ENCODE data around the gene UQCR11. TPM values are rescaled to one million over a fixed set of nuclear protein-coding genes. Genes with fewer than 3 reads are reported as not detected.

UQCR11 gene
- total RNA-seq, 1 donor from 2014 or later, result 195 TPM

DNA sequence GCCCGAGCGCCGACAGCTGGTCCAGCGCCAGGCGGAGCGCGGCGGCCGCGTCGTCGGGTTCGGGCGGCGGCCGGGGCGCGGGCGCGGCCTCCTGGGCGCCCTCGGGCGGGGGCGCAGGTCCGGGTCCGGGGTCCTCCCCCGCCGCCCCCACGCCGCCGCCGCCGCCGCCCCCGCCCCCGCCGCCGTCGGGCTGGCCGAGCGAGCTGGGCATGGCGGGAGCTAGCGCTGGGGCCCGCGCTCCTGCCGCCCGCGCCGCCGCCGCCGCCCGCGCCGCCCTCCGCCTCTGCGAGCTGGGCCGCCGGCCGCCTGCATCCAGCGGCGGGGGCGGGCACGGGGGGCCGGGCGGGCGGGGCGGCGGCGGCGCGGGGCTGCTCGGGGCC lies 37.4 kb downstream of the UQCR11 start:
- no peaks in the 10 kb centered on the region for H3K9me3 Mint-ChIP-seq
- peaks cover 5% of the 10 kb centered on the region for H3K4me1 Mint-ChIP-seq
- no peak for DNase-seq
- intact Hi-C loops (cut with micrococcal nuclease), result no loop called here
- no peak overlapping the region for H3K27ac Mint-ChIP-seq
- peaks cover 15% of the 10 kb centered on the region for H3K27me3 Mint-ChIP-seq
- H3K4me3 Mint-ChIP-seq, result no peak overlapping the region
- peaks cover 2% of the 10 kb centered on the region for H3K36me3 Mint-ChIP-seq (ENCODE audit: low read depth)

DNA sequence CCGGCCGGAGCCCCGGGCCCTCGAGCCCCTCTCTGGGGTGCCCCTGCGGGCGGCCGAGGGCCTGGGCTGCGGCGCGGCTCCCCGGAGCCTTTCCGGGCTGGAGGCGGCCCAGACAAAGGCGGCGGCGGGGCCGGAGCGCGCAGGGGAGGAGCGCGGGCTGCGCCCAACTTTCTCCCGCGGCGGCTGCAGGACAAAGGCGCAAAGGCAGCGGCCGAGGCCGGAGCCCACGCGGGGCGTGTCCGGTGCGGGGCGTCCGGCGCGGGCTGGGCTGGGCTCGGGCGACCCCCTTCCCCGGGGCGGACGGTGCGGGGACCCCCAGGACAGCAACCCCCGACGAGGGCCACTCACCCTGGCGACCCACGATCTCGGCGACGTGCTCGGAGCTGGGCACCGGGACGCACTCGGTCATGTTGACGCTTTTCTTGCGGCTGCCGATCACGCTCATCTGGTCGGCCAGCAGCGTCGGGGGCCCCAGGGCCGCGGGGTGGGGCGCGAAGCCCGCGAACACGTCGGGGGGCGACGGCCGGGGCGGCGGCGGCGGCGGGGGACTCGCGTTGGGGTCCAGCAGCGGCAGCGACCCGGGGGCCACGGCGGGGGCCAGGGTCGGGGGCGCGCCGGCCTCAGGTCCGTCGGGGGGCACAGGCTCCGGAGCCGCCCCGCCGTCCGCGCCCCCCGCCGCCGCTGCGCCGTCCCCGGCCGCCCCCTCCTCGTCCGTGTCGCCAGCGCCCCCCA lies 38.0 kb downstream of the UQCR11 start:
- intact Hi-C loops (cut with micrococcal nuclease), result no loop called here
- Mint-ChIP-seq H3K27me3 (peaks cover 15% of the 10 kb centered on the region), H3K36me3 (ENCODE audit: low read depth) (peaks cover 2% of the 10 kb centered on the region), H3K9me3 (no peaks in the 10 kb centered on the region), H3K4me3 (peak overlapping the region; percentile 48), H3K4me1 (peaks cover 5% of the 10 kb centered on the region), H3K27ac (no peak overlapping the region)
- DNase-seq, result peak; percentile 68

DNA sequence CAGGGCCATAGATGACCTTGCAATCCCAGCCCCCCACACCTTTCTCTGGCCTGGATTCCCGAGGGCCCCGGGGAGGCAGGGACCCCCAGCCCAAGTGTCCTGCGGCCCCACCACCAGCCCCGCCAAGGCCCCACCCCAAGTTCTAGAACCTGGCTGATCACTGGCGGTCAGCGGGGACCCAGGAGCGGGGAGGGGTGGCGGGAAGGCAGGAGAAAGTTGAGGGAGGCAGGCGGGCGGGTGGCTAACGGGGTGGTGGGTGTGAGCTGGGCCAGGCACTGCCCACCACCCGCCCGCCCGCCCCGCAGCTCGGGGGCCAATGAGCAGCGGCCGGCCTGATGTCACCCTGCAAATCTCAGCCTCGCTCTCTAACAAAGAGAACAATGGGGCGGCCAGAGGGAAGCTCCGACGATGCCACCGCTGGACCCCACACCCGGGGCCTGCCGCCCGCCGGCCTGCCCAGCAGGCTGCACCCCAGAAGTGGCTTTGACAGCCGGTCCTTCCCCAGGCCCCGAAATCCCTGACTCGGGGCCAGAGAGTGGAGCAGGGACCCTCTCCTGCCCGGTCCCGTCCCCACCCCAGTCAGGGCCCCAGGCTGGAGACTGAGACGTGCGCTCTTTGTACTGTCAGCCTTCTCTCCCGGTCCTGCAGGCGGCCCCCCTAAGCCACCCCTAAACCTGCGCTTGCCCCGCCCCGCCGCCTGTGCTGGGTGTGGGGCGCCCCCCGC lies 38.7 kb downstream of the UQCR11 start:
- H3K27ac Mint-ChIP-seq, result no peak overlapping the region
- H3K9me3 Mint-ChIP-seq, result no peaks in the 10 kb centered on the region
- H3K4me1 Mint-ChIP-seq, result peaks cover 5% of the 10 kb centered on the region
- intact Hi-C loops (cut with micrococcal nuclease), result no loop called here
- DNase-seq, result no peak
- H3K27me3 Mint-ChIP-seq, result peaks cover 15% of the 10 kb centered on the region
- peaks cover 2% of the 10 kb centered on the region for H3K36me3 Mint-ChIP-seq (ENCODE audit: low read depth)
- no peak overlapping the region for H3K4me3 Mint-ChIP-seq

DNA sequence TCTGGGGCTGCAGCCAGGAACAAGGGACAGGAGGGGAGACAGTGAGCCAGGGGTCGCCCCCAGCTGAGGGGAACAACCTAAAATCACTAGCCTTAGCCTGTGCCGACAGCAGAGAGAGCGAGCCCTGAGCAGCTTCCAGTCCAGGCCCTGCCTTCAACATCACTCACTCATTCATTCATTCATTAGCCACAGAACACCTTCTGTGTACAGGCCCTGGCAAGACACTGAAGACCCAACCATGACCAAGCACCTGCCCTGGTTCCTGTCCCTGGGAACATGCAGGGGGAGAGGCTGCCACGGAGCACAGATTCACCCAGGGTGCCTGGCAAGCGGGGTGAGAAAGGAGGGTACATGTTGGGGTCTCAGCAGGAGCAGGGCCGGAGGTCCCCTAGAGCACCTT lies 42.0 kb downstream of the UQCR11 start:
- H3K4me1 Mint-ChIP-seq, result no peaks in the 10 kb centered on the region
- peaks cover 2% of the 10 kb centered on the region for H3K27me3 Mint-ChIP-seq
- H3K4me3 Mint-ChIP-seq, result no peak overlapping the region
- H3K9me3 Mint-ChIP-seq, result no peaks in the 10 kb centered on the region
- intact Hi-C loops (cut with micrococcal nuclease), result no loop called here
- H3K27ac Mint-ChIP-seq, result no peak overlapping the region
- no peaks in the 10 kb centered on the region for H3K36me3 Mint-ChIP-seq (ENCODE audit: low read depth)
- DNase-seq, result no peak

DNA sequence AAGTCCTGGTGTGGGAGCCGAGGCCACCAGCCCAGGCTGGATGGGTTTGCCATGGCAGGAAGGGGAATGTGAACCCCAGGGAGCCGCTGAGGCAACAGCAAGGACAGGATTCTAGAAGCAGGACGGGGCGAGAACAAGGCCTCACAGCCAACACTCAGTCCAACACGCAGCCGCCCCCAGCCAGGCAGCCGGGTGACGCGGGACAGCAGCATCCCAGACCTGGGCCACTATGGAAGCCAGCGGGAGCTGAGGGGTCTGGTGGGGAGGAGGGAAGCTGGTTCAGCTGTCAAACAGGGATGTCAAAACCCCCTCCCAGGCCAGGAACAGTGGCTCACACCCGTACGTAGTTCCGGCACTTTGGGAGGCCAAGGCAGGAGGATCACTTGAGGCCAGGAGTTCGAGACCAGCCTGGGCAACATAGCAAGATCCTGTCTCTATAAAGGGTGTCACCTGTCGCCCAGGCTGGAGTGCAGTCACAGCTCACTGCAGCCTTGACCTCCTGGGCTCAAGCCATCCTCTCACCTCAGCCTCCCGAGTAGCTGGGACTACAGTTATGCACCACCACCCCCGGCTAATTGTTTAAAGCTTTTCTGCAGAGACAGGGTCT lies 43.9 kb downstream of the UQCR11 start:
- intact Hi-C loops (cut with micrococcal nuclease), result no loop called here
- H3K27ac Mint-ChIP-seq, result no peak overlapping the region

DNA sequence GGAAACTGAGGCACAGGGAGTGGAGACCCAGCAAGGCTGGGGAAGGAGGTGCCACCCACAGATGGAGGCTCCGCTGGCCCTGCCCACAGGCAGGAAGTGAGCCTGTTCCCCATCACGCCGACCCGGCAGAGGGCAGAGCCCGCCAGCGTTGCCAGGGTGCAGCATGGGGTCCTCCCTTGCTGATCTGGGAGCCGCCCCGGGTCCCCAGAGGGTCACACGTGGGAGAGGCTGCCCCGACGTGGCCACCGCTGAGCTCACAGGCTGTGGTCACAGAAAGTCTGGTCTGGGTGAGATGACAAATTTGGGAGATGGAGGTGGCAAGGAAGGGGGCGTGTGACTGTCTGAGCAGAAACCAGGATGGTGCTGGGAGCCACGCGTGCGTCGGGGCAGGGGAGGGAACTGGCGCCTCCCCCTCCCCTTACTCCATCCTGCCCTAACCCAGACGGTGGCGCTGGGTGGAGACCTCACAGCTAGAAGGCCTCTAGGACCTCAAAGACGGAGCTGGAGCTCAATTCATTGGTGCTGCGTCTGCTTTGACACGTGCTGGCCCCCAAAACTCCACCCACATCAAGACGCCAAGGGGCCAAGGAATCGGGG lies 44.9 kb downstream of the UQCR11 start:
- H3K27me3 Mint-ChIP-seq, result peaks cover under 1% of the 10 kb centered on the region
- H3K27ac Mint-ChIP-seq, result no peak overlapping the region
- no peak overlapping the region for H3K4me3 Mint-ChIP-seq
- no peaks in the 10 kb centered on the region for H3K4me1 Mint-ChIP-seq
- no peaks in the 10 kb centered on the region for H3K9me3 Mint-ChIP-seq
- intact Hi-C loops (cut with micrococcal nuclease), result no loop called here
- no peaks in the 10 kb centered on the region for H3K36me3 Mint-ChIP-seq (ENCODE audit: low read depth)
- DNase-seq, result no peak

More for the DNA sequence above, 43.9 kb downstream of the UQCR11 start:
- Mint-ChIP-seq H3K9me3 (no peaks in the 10 kb centered on the region), H3K36me3 (ENCODE audit: low read depth) (no peaks in the 10 kb centered on the region), H3K27me3 (peaks cover 2% of the 10 kb centered on the region), H3K4me3 (no peak overlapping the region), H3K4me1 (no peaks in the 10 kb centered on the region)
- DNase-seq, result no peak

DNA sequence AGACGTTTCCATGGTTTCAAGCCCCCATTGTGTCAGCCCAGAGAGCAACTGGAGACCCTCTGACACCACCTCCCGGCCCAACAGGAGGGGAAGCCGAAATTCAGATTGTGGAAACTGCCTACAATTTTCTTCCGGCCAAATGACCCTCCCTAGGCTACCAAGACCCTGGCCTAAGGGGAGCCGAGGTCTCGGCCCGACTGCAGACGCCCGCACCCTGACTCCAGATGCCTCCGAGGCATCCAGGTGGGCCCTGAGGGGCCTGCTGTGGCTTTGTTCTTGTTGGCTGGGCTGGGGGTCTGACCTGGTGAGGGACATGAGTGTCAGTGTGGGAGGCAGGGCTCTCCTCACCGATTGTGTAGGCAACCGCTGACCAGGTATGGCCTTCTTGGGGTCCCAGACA lies 46.7 kb downstream of the UQCR11 start:
- Mint-ChIP-seq H3K27ac (no peak overlapping the region), H3K4me3 (no peak overlapping the region), H3K36me3 (ENCODE audit: low read depth) (no peaks in the 10 kb centered on the region), H3K9me3 (no peaks in the 10 kb centered on the region), H3K4me1 (no peaks in the 10 kb centered on the region), H3K27me3 (no peaks in the 10 kb centered on the region)
- intact Hi-C loops (cut with micrococcal nuclease), result no loop called here
- DNase-seq, result no peak

DNA sequence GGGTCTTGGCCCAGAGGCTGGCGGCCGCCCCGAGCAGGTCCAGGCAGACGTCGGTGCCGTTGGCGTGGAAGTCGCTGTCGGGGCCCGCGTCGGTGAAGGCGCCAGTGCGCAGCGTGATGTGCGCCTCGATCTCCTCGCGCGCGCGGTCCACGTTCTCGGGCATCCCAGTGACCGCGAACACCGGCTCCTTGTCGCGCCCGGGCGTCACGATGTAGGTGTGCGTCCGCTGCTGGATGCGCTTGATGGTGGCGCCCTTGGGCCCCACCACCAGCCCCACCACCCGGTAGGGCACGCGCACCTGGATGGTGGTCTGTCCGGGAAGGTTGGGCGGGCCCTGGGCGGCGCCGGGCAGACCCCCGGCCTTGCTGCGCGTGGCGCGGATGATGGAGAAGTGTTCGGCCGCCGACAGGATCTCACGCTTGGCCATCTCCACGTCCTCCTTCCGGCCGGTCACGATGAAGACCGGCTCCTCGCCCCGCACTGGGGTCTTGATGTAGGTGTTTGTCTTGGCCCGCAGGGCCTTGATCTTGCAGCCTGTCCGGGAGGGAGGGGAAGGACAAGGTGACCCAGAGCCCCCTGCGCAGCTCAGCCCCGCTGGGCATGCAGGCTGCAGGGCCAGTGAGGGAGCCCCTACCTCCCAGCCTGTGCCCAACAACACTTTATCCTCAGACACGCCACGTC lies 48.7 kb downstream of the UQCR11 start:
- no peak overlapping the region for H3K4me3 Mint-ChIP-seq
- no peaks in the 10 kb centered on the region for H3K9me3 Mint-ChIP-seq
- H3K27ac Mint-ChIP-seq, result no peak overlapping the region
- no peak for DNase-seq
- no peaks in the 10 kb centered on the region for H3K36me3 Mint-ChIP-seq (ENCODE audit: low read depth)
- H3K4me1 Mint-ChIP-seq, result no peaks in the 10 kb centered on the region
- intact Hi-C loops (cut with micrococcal nuclease), result no loop called here
- no peaks in the 10 kb centered on the region for H3K27me3 Mint-ChIP-seq

DNA sequence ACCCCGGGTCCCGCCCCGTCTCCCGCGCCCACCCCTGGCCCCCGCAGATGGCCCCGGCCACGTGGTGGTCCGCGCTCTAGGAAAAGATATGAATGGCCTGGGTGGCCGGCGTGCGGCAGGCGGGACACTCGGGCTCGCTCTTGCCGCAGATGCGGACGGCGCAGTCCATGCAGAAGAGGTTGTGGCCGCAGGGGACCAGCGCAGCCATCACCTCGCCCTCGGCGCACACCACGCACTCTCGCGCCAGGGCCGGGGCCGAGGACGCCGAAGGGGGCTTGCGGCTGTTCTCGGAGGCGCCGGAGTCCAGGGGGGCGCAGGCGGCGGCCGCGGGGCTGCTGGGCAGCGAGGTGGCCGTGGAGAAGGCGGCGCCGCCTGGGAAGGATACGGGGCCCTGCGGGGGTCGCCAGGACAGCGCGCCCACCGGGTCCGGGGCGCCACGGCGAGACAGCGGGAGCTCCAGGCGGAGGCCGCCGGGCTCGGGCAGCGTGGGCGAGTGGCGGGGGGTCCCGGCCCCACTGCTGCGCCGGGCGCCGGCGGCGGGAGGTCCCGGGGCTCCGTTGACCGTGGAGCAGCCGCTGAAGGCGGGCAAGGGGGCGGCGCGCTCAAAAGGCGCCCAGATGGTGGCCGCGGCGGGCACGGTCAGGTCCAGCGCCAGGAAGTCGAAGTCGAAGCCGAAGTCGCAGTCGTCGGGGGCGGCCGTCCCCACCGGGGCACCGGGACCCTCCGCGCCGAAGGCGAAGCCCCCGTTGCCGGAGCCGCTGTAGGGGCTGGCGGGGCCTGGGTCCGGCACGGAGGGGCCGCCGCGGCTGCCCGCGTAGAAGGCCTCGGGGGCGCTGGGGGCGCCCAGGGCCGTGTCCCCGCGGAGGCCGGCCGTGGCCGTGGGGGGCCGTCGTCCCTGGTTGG lies 49.5 kb downstream of the UQCR11 start:
- no peak overlapping the region for H3K4me3 Mint-ChIP-seq
- no peaks in the 10 kb centered on the region for H3K4me1 Mint-ChIP-seq
- no peaks in the 10 kb centered on the region for H3K36me3 Mint-ChIP-seq (ENCODE audit: low read depth)
- intact Hi-C loops (cut with micrococcal nuclease), result no loop called here
- no peaks in the 10 kb centered on the region for H3K9me3 Mint-ChIP-seq
- H3K27me3 Mint-ChIP-seq, result no peaks in the 10 kb centered on the region
- no peak for DNase-seq
- no peak overlapping the region for H3K27ac Mint-ChIP-seq

DNA sequence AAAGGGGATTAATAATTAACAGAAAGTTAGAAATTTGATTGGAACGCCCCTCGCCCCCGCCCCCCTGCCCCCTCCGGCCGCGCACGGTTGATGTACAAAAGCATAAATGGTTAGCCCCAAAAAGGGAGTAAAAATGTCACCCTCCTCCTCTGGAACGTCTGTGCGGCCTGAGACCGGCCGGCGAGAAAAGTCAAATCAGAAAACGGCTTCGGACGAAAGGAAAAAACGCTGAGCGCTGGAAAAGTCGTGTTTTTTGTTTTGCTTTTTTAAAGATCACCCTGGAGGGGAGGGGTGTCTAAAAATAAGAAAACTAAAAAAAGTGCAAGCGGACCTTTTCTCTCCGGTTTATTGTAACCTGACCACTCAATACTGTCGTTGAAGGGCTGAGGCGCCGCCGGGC lies 50.3 kb downstream of the UQCR11 start:
- no peak overlapping the region for H3K27ac Mint-ChIP-seq
- H3K9me3 Mint-ChIP-seq, result no peaks in the 10 kb centered on the region
- H3K36me3 Mint-ChIP-seq (ENCODE audit: low read depth), result no peaks in the 10 kb centered on the region
- no peak overlapping the region for H3K4me3 Mint-ChIP-seq
- H3K4me1 Mint-ChIP-seq, result no peaks in the 10 kb centered on the region
- no peaks in the 10 kb centered on the region for H3K27me3 Mint-ChIP-seq
- DNase-seq, result no peak
- intact Hi-C loops (cut with micrococcal nuclease), result no loop called here

DNA sequence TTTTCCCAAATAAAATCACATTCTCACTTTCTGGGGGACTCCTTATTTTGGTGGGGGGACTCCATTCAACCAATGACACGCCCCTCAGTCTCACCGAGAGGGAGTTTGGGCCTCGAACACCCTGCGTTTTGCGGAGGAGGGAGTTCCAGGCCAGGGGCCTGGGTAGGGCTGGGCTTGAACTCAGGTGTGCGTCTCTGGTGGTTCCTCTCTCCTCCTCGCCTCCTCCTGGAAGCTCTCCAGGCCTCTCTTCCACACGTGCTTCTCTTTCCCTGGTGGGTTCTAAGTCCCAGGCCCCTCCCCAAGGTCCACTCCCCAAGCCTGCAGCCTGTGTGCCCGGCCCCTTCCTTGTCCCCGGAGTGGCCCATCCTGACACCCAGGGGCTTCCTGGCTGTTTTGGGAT lies 51.8 kb downstream of the UQCR11 start:
- Mint-ChIP-seq H3K4me1 (no peaks in the 10 kb centered on the region), H3K4me3 (no peak overlapping the region), H3K9me3 (no peaks in the 10 kb centered on the region), H3K36me3 (ENCODE audit: low read depth) (no peaks in the 10 kb centered on the region), H3K27ac (no peak overlapping the region), H3K27me3 (no peaks in the 10 kb centered on the region)
- intact Hi-C loops (cut with micrococcal nuclease), result no loop called here
- no peak for DNase-seq

DNA sequence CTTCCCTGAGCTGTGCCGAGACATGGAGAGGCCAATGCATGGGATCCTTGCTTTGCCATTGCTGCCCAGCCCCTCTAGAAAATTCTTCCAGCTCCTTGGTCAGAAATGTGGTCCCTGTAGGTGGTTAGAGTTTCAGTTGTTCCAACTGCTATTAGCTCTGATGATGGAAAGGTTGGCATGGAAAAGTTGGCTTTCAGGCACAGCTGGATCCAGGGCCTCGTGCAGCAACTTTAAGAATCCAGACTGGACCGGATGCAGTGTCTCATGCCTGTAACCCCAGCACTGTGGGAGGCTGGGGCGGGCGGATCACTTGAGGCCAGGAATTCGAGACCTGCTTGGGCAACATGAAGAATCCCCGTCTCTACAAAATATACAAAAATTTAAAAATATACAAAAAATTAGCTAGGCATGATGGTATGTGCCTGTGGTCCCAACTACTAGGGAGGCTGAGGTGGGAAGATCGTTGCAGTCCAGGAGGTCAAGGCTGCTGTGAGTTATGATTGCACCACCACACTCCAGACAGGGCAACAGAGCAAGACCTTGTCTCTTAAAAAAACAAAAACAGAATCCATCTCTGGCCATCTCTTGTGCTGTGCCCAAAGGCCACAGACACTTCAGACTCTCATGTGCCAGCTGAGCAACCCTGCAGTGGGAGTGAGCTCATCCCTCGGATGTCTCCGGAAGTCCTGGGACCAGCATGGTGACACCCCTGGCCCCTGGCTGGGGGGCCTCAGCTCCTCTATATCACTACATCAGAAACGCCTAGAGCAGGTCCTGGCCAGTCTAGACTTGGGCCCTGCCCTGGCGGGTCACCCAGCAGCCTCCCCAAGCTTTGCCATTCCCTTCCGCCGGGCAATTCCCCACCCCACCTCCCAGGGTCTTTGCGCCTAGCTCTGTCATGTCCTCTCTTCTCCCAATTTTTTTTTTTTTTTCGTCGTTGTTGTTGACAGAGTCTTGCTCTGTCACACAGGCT lies 53.9 kb downstream of the UQCR11 start:
- H3K36me3 Mint-ChIP-seq (ENCODE audit: low read depth), result no peaks in the 10 kb centered on the region
- H3K4me3 Mint-ChIP-seq, result no peak overlapping the region
- H3K27ac Mint-ChIP-seq, result no peak overlapping the region
- DNase-seq, result no peak
- no peaks in the 10 kb centered on the region for H3K27me3 Mint-ChIP-seq
- H3K9me3 Mint-ChIP-seq, result no peaks in the 10 kb centered on the region
- intact Hi-C loops (cut with micrococcal nuclease), result no loop called here
- H3K4me1 Mint-ChIP-seq, result peaks cover under 1% of the 10 kb centered on the region
